Measurements from ENCODE around the gene SDK1. TPM values are rescaled to one million over a fixed set of nuclear protein-coding genes. Genes with fewer than 3 reads are reported as not detected.
A peak's percentile ranks its signal among the peaks of the same experiment; 100 is the strongest.

The SDK1 gene
- total and polyA plus RNA-seq, 11 donors, result 2.2 to 5.8 (median 3.4) TPM

- TF ChIP-seq POLR2A (IDR thresholded peaks at IDR 0.05) (no peak), CTCF (IDR thresholded peaks at IDR 0.05) (no peak)
- Histone ChIP-seq H3K9me3 (no peaks in the 10 kb centered on the region), H3K4me3 (no peak overlapping the region), H3K27me3 (no peaks in the 10 kb centered on the region), H3K4me1 (peaks cover 0 to 12% (median 1%) of the 10 kb centered on the region in 12 donors), H3K36me3 (no peaks in the 10 kb centered on the region), H3K27ac (peak overlapping the region in 1 of 12 donors; percentile 3)
- ATAC-seq (no peak), DNase-seq (no peak)
- WGBS, 4 donors, result 0 to 67% (median 56%) methylated on average over 1 of the region's 1 CpG
- intact Hi-C loops (cut with DNase I), result no loop called here
Observed at GRCh38 chr7:3861386-3861785, 560.3 kb downstream of the SDK1 start.

- no peak for TF ChIP-seq POLR2A (IDR thresholded peaks at IDR 0.05)
- no peak for TF ChIP-seq CTCF (IDR thresholded peaks at IDR 0.05)
- 32 to 44% (median 34%) methylated on average over 5 of the region's 5 CpGs for WGBS, 4 donors
Observed at GRCh38 chr7:3861941-3862340, 560.9 kb downstream of the SDK1 start.

GRCh38 chr7:3862774-3863173 is 561.7 kb downstream of the SDK1 start:
- intact Hi-C loops (cut with DNase I), result no loop called here
- Histone ChIP-seq H3K27me3 (no peaks in the 10 kb centered on the region), H3K4me1 (peaks cover 0 to 12% (median 1%) of the 10 kb centered on the region in 12 donors), H3K36me3 (no peaks in the 10 kb centered on the region), H3K9me3 (no peaks in the 10 kb centered on the region), H3K27ac (peak overlapping the region in 1 of 12 donors; percentile 42), H3K4me3 (no peak overlapping the region)
- no peak for ATAC-seq
- no peak for DNase-seq
- 78 to 88% (median 86%) methylated on average over 4 of the region's 4 CpGs for WGBS, 4 donors
- TF ChIP-seq CTCF (IDR thresholded peaks at IDR 0.05) (no peak), POLR2A (IDR thresholded peaks at IDR 0.05) (no peak)

More at GRCh38 chr7:3861941-3862340, 560.9 kb downstream of the SDK1 start:
- Histone ChIP-seq H3K27ac (peak overlapping the region in 1 of 12 donors; percentile 42), H3K9me3 (no peaks in the 10 kb centered on the region), H3K27me3 (no peaks in the 10 kb centered on the region), H3K36me3 (no peaks in the 10 kb centered on the region), H3K4me1 (peaks cover 0 to 12% (median 1%) of the 10 kb centered on the region in 12 donors), H3K4me3 (no peak overlapping the region)
- intact Hi-C loops (cut with DNase I), result no loop called here
- DNase-seq, result peak in 4 of 5 donors; percentile 26 to 45 (median 36)
- ATAC-seq, result peak; percentile 26 to 87 (median 78)

DNA sequence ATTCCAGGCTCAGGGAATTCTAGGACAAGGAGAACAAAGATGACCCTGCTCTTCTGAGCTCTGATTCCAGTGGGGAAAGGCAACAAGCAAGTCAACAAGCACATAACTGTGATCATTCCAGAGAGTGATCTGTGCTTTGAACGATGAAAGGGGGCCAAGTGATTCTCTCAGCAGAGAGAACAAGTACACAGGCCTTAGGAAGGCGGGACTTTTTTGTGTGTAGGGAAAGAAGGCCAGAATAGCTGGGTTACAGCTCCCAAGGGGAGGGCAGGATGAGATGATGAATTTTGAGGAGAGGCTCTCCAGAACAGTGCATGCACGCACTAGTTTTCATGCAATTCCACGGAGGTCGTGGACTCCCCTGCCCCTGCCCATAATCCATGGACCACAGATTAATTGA is 565.2 kb downstream of the SDK1 start:
- WGBS, 4 donors, result 83 to 86% (median 85%) methylated on average over 5 of the region's 5 CpGs
- DNase-seq (no peak), ATAC-seq (no peak)
- Histone ChIP-seq H3K9me3 (no peaks in the 10 kb centered on the region), H3K27me3 (no peaks in the 10 kb centered on the region), H3K36me3 (no peaks in the 10 kb centered on the region), H3K4me1 (peaks cover 0 to 11% (median 1%) of the 10 kb centered on the region in 12 donors), H3K4me3 (no peak overlapping the region), H3K27ac (no peak overlapping the region)
- intact Hi-C loops (cut with DNase I), result no loop called here
- TF ChIP-seq POLR2A (IDR thresholded peaks at IDR 0.05) (no peak), CTCF (IDR thresholded peaks at IDR 0.05) (no peak)
